Kidney (tissue), 14 donors: ENCODE measurements around the gene PFN3. TPM values are rescaled to one million over a fixed set of nuclear protein-coding genes. Genes with fewer than 3 reads are reported as not detected.

Experiments used
- DNase-seq, 5 donors: peaks; one replicate each; pipeline ENCODE4 v3.0.0-alpha.2; 2013 to 2020
- FAIRE-seq: peaks from 2 replicates; lab custom pipeline; 2012; peaks lifted over from hg19 to GRCh38; lab: Jason Lieb, UNC
- H3K27ac ChIP-seq, 2 donors: one replicate each; pipeline ENCODE4 v1.7.0; 2013; ENCODE audit warnings: low read depth in 2 of 2, low read length in 2 of 2, inconsistent platforms in 1 of 2
- H3K27me3 ChIP-seq: one replicate; pipeline ENCODE4 v1.7.1; 2013; ENCODE audit warnings: low read length, inconsistent platforms; ENCODE audit not compliant: control insufficient read depth, insufficient read depth
- H3K36me3 ChIP-seq, 3 donors: one replicate each; pipeline versions ENCODE4 v1.7.0 to v1.7.1; 2013; ENCODE audit warnings: low read length in 3 of 3, control low read depth in 1 of 3, inconsistent platforms in 1 of 3; ENCODE audit not compliant: insufficient read depth in 3 of 3, control insufficient read depth in 2 of 3
- H3K4me1 ChIP-seq, 3 donors: one replicate each; pipeline versions ENCODE4 v1.7.0 to v1.7.1; 2013; ENCODE audit warnings: low read length in 3 of 3, inconsistent platforms in 1 of 3, low read depth in 1 of 3; ENCODE audit not compliant: control insufficient read depth in 2 of 3, insufficient read depth in 2 of 3
- H3K4me3 ChIP-seq, 3 donors: one replicate each; pipeline versions ENCODE4 v1.7.0 to v1.8.1; 2013; ENCODE audit warnings: low read length in 3 of 3, control low read depth in 1 of 3, inconsistent platforms in 1 of 3
- H3K9ac ChIP-seq, 3 donors: one replicate each; pipeline versions ENCODE4 v1.7.0 to v1.7.1; 2013; ENCODE audit warnings: low read length in 3 of 3, control low read depth in 1 of 3, inconsistent platforms in 1 of 3
- H3K9me3 ChIP-seq, 3 donors: one replicate each; pipeline versions ENCODE4 v1.7.0 to v1.7.1; 2013; ENCODE audit warnings: low read length in 3 of 3, control low read depth in 1 of 3, inconsistent platforms in 1 of 3; ENCODE audit not compliant: control insufficient read depth in 2 of 3, insufficient read depth in 1 of 3
- CTCF ChIP-seq: IDR thresholded peaks from 3 replicates; pipeline ENCODE4 v1.5.1; 2012; ENCODE audit warnings: mild to moderate bottlenecking, moderate library complexity, borderline replicate concordance; ENCODE audit not compliant: insufficient read depth; ENCODE audit errors: extremely low read depth
- intact Hi-C: fragments of 100-400 bp; cut with DNase I; formaldehyde crosslinking; loops from one replicate; pipeline ENCODE4 v1.11.1; 2022
- polyA plus RNA-seq: library from polyadenylated mRNA; stranded (reverse); fragments of 350-450 nt; fragmentation: Illumina TruSeq; extraction: RNeasy Lipid Tissue Mini Kit (QIAGEN cat#74804); gene quantifications from one replicate; pipeline ENCODE4 v1.2.3, GENCODE V29; 2014; ENCODE audit warnings: low read depth, low replicate concordance; ENCODE audit not compliant: insufficient read depth
- total RNA-seq: library from RNA; stranded (reverse); fragmentation: NEBNext Ultra II Directional; extraction: Animal tissue kit (Norgen Biotek cat#: 25700); gene quantifications from one replicate; pipeline ENCODE4 v1.2.1, GENCODE V29; 2021
- donor health status: control.
- donor health status: control.
- donor health status: control.
- donor health status: control.
- donor health status: control.
- donor health status: DM: yes; HTN: yes; CAD: no.
- donor health status: Normal renal cell carcinoma (clear cell type).

The PFN3 gene
- total and polyA plus RNA-seq, 2 donors from 2014 or later: not detected

- Histone ChIP-seq H3K27me3 (no peaks in the 10 kb centered on the region), H3K36me3 (no peaks in the 10 kb centered on the region), H3K4me1 (peaks cover 4 to 27% (median 12%) of the 10 kb centered on the region in 3 donors), H3K9ac (no peak overlapping the region), H3K9me3 (no peaks in the 10 kb centered on the region), H3K4me3 (no peak overlapping the region), H3K27ac (no peak overlapping the region)
- FAIRE-seq: no peak
- intact Hi-C loops: no loop called here
- peak in 1 of 5 donors; percentile 7 for DNase-seq
- TF ChIP-seq CTCF: no peak
Measured at GRCh38 chr5:177354711-177355110, 45.8 kb downstream of the PFN3 start.

GRCh38 chr5:177354256-177354655 lies 46.2 kb downstream of the PFN3 start:
- TF ChIP-seq CTCF: no peak
- H3K27ac ChIP-seq: no peak overlapping the region
- H3K4me1 ChIP-seq: peaks cover 4 to 26% (median 13%) of the 10 kb centered on the region in 3 donors
- no peak overlapping the region for H3K4me3 ChIP-seq
- no peaks in the 10 kb centered on the region for H3K9me3 ChIP-seq
- no peaks in the 10 kb centered on the region for H3K36me3 ChIP-seq
- no peaks in the 10 kb centered on the region for H3K27me3 ChIP-seq
- DNase-seq (no peak), FAIRE-seq (no peak)
- no peak overlapping the region for H3K9ac ChIP-seq
- intact Hi-C loops: no loop called here

- no peaks in the 10 kb centered on the region for H3K9me3 ChIP-seq
- no peaks in the 10 kb centered on the region for H3K36me3 ChIP-seq
- no peak overlapping the region for H3K4me3 ChIP-seq
- intact Hi-C loops: no loop called here
- FAIRE-seq (no peak), DNase-seq (no peak)
- no peak for TF ChIP-seq CTCF
- H3K4me1 ChIP-seq: peaks cover 4 to 24% (median 13%) of the 10 kb centered on the region in 3 donors
- no peaks in the 10 kb centered on the region for H3K27me3 ChIP-seq
- H3K27ac ChIP-seq: no peak overlapping the region
- H3K9ac ChIP-seq: no peak overlapping the region
Measured at GRCh38 chr5:177353093-177353492, 47.4 kb downstream of the PFN3 start.
